Measurements from ENCODE around the gene ERC1. TPM values are rescaled to one million over a fixed set of nuclear protein-coding genes. Genes with fewer than 3 reads are reported as not detected.

ERC1 gene
- total and polyA plus RNA-seq, 9 of the 15 experiments (the other 6 are each of a cell fraction or from before 2014, with no cell fraction given) = 0.74 to 11.8 (median 4.8) TPM

DNA sequence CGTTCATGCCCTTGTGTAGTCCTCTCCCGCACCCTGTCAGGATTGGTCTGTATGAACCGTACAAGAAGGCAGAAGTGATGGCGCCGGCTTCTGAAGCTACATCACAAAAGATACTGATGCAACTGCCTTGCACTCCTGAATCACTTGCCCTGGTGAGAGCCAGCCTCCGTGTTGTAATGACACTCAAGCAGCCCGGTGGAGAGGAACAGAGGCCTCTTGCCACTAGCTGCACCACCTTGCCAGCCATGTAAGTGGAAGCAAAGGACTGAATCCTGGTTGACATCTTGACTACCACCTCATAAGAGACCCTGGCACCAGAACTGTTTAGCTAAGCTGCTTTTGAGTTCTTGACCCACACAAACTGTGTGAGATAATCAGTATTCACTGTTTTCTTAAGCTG is 266.0 kb downstream of the ERC1 start:
- H3K27ac ChIP-seq (ENCODE audit: extremely low read depth, low read depth, low read length) = no peak overlapping the region
- no TSS peak for BruUV-seq (replicated peaks)
- no peaks in the 10 kb centered on the region for H3K79me2 ChIP-seq (ENCODE audit: control insufficient read depth, insufficient read depth, low read length)
- H3K9me1 ChIP-seq (ENCODE audit: control insufficient read depth, insufficient read depth, low read length) = no peaks in the 10 kb centered on the region
- in situ Hi-C loops (cut with MboI) = no loop called here
- no peak overlapping the region for H3K9ac ChIP-seq (ENCODE audit: insufficient read depth in 1 of 2, low read depth in 2 of 2, low read length in 2 of 2)
- TF ChIP-seq HDAC1 (IDR thresholded peaks at IDR 0.05) = no peak
- TF ChIP-seq, protein P1, sequence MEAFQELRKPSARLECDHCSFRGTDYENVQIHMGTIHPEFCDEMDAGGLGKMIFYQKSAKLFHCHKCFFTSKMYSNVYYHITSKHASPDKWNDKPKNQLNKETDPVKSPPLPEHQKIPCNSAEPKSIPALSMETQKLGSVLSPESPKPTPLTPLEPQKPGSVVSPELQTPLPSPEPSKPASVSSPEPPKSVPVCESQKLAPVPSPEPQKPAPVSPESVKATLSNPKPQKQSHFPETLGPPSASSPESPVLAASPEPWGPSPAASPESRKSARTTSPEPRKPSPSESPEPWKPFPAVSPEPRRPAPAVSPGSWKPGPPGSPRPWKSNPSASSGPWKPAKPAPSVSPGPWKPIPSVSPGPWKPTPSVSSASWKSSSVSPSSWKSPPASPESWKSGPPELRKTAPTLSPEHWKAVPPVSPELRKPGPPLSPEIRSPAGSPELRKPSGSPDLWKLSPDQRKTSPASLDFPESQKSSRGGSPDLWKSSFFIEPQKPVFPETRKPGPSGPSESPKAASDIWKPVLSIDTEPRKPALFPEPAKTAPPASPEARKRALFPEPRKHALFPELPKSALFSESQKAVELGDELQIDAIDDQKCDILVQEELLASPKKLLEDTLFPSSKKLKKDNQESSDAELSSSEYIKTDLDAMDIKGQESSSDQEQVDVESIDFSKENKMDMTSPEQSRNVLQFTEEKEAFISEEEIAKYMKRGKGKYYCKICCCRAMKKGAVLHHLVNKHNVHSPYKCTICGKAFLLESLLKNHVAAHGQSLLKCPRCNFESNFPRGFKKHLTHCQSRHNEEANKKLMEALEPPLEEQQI (IDR thresholded peaks at IDR 0.05) = no peak
- TF ChIP-seq, protein P2, sequence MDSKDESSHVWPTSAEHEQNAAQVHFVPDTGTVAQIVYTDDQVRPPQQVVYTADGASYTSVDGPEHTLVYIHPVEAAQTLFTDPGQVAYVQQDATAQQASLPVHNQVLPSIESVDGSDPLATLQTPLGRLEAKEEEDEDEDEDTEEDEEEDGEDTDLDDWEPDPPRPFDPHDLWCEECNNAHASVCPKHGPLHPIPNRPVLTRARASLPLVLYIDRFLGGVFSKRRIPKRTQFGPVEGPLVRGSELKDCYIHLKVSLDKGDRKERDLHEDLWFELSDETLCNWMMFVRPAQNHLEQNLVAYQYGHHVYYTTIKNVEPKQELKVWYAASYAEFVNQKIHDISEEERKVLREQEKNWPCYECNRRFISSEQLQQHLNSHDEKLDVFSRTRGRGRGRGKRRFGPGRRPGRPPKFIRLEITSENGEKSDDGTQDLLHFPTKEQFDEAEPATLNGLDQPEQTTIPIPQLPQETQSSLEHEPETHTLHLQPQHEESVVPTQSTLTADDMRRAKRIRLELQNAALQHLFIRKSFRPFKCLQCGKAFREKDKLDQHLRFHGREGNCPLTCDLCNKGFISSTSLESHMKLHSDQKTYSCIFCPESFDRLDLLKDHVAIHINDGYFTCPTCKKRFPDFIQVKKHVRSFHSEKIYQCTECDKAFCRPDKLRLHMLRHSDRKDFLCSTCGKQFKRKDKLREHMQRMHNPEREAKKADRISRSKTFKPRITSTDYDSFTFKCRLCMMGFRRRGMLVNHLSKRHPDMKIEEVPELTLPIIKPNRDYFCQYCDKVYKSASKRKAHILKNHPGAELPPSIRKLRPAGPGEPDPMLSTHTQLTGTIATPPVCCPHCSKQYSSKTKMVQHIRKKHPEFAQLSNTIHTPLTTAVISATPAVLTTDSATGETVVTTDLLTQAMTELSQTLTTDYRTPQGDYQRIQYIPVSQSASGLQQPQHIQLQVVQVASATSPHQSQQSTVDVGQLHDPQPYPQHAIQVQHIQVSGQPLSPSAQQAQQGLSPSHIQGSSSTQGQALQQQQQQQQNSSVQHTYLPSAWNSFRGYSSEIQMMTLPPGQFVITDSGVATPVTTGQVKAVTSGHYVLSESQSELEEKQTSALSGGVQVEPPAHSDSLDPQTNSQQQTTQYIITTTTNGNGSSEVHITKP (IDR thresholded peaks at IDR 0.05; ENCODE audit: partially characterized antibody) = no peak
- TF ChIP-seq TBP (optimal IDR thresholded peaks at IDR 0.05; ENCODE audit: low read depth, low read length) = no peak
- TF ChIP-seq CBX5 (IDR thresholded peaks at IDR 0.05; ENCODE audit: borderline replicate concordance, low read depth) = no peak
- TF ChIP-seq HOXB6 (CRISPR knock-in tag; IDR thresholded peaks at IDR 0.05; ENCODE audit: borderline replicate concordance) = no peak
- no peak for TF ChIP-seq FOSL1 (tag; conservative IDR thresholded peaks at IDR 0.05)
- no peak for TF ChIP-seq SMARCC2 (IDR thresholded peaks at IDR 0.05; ENCODE audit: low read depth)
- no peak for TF ChIP-seq GABPA (tag; conservative IDR thresholded peaks at IDR 0.05; ENCODE audit: low read depth)
- TF ChIP-seq, protein P3, sequence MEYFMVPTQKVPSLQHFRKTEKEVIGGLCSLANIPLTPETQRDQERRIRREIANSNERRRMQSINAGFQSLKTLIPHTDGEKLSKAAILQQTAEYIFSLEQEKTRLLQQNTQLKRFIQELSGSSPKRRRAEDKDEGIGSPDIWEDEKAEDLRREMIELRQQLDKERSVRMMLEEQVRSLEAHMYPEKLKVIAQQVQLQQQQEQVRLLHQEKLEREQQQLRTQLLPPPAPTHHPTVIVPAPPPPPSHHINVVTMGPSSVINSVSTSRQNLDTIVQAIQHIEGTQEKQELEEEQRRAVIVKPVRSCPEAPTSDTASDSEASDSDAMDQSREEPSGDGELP (CRISPR knock-in tag; IDR thresholded peaks at IDR 0.05; ENCODE audit: borderline replicate concordance) = no peak
- H3K4me1 ChIP-seq (replicated peaks in 1 of 2; ENCODE audit: control insufficient read depth in 2 of 2, insufficient read depth in 2 of 2, low read length in 2 of 2) = no peaks in the 10 kb centered on the region
- WGBS (ENCODE audit: insufficient coverage, low coverage, missing lambda C conversion rate) = 82% methylated on average over 5 of the region's 7 CpGs
- H2AFZ ChIP-seq (ENCODE audit: low read depth, low read length) = no peak overlapping the region
- intact Hi-C loops (cut with micrococcal nuclease) = no loop called here
- ATAC-seq (no peak), FAIRE-seq (no peak), DNase-seq (ENCODE audit: extremely low read depth in 1 of 4, low spot score in 3 of 4) (no peak)
- H3K36me3 ChIP-seq (ENCODE audit: control insufficient read depth, insufficient read depth, low read length) = no peaks in the 10 kb centered on the region
- no peaks in the 10 kb centered on the region for H4K20me1 ChIP-seq (replicated peaks; ENCODE audit: control insufficient read depth, insufficient read depth, low read length)
- CTCF ChIA-PET (ENCODE audit: low intra/inter-chr PET ratio) = no interaction called here
- POLR2A ChIA-PET = no interaction called here
- no peaks in the 10 kb centered on the region for H3K9me3 ChIP-seq (replicated peaks; ENCODE audit: control insufficient read depth, insufficient read depth, low read depth, low read length)
- H3K27me3 ChIP-seq (ENCODE audit: control insufficient read depth in 2 of 2, insufficient read depth in 2 of 2, low read length in 2 of 2) = no peaks in the 10 kb centered on the region
- no peak overlapping the region for H3K4me3 ChIP-seq
- no peak overlapping the region for H3K4me2 ChIP-seq (ENCODE audit: insufficient read depth, low read length)

Data from K562 (cell line).